Measurements from ENCODE around the gene CNPY1. TPM values are rescaled to one million over a fixed set of nuclear protein-coding genes. Genes with fewer than 3 reads are reported as not detected.
A peak's percentile ranks its signal among the peaks of the same experiment; 100 is the strongest.

The CNPY1 gene
- total RNA-seq, 2 experiments from 2014 or later: not detected

GRCh38 chr7:155544485-155544884 lies 1.9 kb downstream of the CNPY1 start:
- no peak overlapping the region for H3K4me3 Mint-ChIP-seq
- POLR2A ChIA-PET: no interaction called here
- H3K27ac Mint-ChIP-seq: no peak overlapping the region
- DNase-seq: no peak
- no peaks in the 10 kb centered on the region for H3K9me3 Mint-ChIP-seq
- no peaks in the 10 kb centered on the region for H3K4me1 Mint-ChIP-seq
- CTCF ChIA-PET: no interaction called here
- peaks cover 4% of the 10 kb centered on the region for H3K27me3 Mint-ChIP-seq
- no peaks in the 10 kb centered on the region for H3K36me3 Mint-ChIP-seq (ENCODE audit: low read depth)

GRCh38 chr7:155543926-155544325 lies 2.4 kb downstream of the CNPY1 start:
- Mint-ChIP-seq H3K4me1 (no peaks in the 10 kb centered on the region), H3K9me3 (no peaks in the 10 kb centered on the region), H3K4me3 (no peak overlapping the region), H3K27me3 (peaks cover 6% of the 10 kb centered on the region), H3K27ac (no peak overlapping the region), H3K36me3 (ENCODE audit: low read depth) (no peaks in the 10 kb centered on the region)
- ChIA-PET CTCF (no interaction called here), POLR2A (no interaction called here)
- DNase-seq: no peak

- ChIA-PET POLR2A (no interaction called here), CTCF (no interaction called here)
- H3K36me3 Mint-ChIP-seq (ENCODE audit: low read depth): no peaks in the 10 kb centered on the region
- H3K9me3 Mint-ChIP-seq: no peaks in the 10 kb centered on the region
- H3K4me1 Mint-ChIP-seq: no peaks in the 10 kb centered on the region
- no peak overlapping the region for H3K27ac Mint-ChIP-seq
- peaks cover 7% of the 10 kb centered on the region for H3K27me3 Mint-ChIP-seq
- DNase-seq: no peak
- no peak overlapping the region for H3K4me3 Mint-ChIP-seq
These were observed 3.1 kb downstream of the CNPY1 start for GRCh38 chr7:155543011-155543876.

- no peaks in the 10 kb centered on the region for H3K36me3 Mint-ChIP-seq (ENCODE audit: low read depth)
- H3K4me3 Mint-ChIP-seq: no peak overlapping the region
- no peaks in the 10 kb centered on the region for H3K4me1 Mint-ChIP-seq
- no peaks in the 10 kb centered on the region for H3K9me3 Mint-ChIP-seq
- peaks cover 10% of the 10 kb centered on the region for H3K27me3 Mint-ChIP-seq
- no peak for DNase-seq
- ChIA-PET CTCF (no interaction called here), POLR2A (no interaction called here)
- no peak overlapping the region for H3K27ac Mint-ChIP-seq
These were observed 4.2 kb downstream of the CNPY1 start for GRCh38 chr7:155541986-155542675.

GRCh38 chr7:155540553-155540952 lies 5.8 kb downstream of the CNPY1 start:
- H3K36me3 Mint-ChIP-seq (ENCODE audit: low read depth): no peaks in the 10 kb centered on the region
- ChIA-PET POLR2A (no interaction called here), CTCF (no interaction called here)
- H3K4me3 Mint-ChIP-seq: no peak overlapping the region
- no peaks in the 10 kb centered on the region for H3K9me3 Mint-ChIP-seq
- no peak overlapping the region for H3K27ac Mint-ChIP-seq
- no peaks in the 10 kb centered on the region for H3K4me1 Mint-ChIP-seq
- DNase-seq: no peak
- peaks cover 20% of the 10 kb centered on the region for H3K27me3 Mint-ChIP-seq

DNA sequence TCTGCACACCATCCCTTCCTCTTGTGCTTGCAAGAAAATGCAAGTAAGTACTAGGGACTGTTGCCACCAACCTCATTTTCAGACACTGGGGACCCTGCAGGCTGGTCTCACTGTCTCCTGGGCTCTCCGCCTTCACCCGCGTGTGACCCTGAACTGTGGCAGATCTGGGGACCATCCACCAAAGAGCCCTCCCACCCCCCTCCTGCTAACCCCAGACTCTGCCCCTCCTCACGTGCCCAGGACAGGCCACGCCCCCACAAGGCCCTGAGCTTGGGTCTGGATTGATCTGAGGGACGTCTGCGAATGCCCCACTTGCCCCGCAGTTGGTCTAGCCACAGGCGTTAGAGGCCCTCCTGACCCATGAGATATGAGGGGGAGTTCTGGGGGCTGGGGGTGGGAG lies 8.1 kb downstream of the CNPY1 start:
- Mint-ChIP-seq H3K4me1 (peaks cover 5% of the 10 kb centered on the region), H3K27ac (no peak overlapping the region), H3K9me3 (no peaks in the 10 kb centered on the region), H3K27me3 (peaks cover 39% of the 10 kb centered on the region), H3K4me3 (no peak overlapping the region), H3K36me3 (ENCODE audit: low read depth) (no peaks in the 10 kb centered on the region)
- DNase-seq: no peak
- POLR2A ChIA-PET: no interaction called here
- CTCF ChIA-PET: no interaction called here

GRCh38 chr7:155536451-155536850 lies 9.9 kb downstream of the CNPY1 start:
- H3K27me3 Mint-ChIP-seq: peaks cover 56% of the 10 kb centered on the region
- no peaks in the 10 kb centered on the region for H3K9me3 Mint-ChIP-seq
- ChIA-PET POLR2A (no interaction called here), CTCF (no interaction called here)
- no peak for DNase-seq
- no peak overlapping the region for H3K27ac Mint-ChIP-seq
- H3K36me3 Mint-ChIP-seq (ENCODE audit: low read depth): no peaks in the 10 kb centered on the region
- peaks cover 9% of the 10 kb centered on the region for H3K4me1 Mint-ChIP-seq
- no peak overlapping the region for H3K4me3 Mint-ChIP-seq

- peaks cover 9% of the 10 kb centered on the region for H3K4me1 Mint-ChIP-seq
These were observed 11.7 kb downstream of the CNPY1 start for GRCh38 chr7:155534691-155535090.

DNA sequence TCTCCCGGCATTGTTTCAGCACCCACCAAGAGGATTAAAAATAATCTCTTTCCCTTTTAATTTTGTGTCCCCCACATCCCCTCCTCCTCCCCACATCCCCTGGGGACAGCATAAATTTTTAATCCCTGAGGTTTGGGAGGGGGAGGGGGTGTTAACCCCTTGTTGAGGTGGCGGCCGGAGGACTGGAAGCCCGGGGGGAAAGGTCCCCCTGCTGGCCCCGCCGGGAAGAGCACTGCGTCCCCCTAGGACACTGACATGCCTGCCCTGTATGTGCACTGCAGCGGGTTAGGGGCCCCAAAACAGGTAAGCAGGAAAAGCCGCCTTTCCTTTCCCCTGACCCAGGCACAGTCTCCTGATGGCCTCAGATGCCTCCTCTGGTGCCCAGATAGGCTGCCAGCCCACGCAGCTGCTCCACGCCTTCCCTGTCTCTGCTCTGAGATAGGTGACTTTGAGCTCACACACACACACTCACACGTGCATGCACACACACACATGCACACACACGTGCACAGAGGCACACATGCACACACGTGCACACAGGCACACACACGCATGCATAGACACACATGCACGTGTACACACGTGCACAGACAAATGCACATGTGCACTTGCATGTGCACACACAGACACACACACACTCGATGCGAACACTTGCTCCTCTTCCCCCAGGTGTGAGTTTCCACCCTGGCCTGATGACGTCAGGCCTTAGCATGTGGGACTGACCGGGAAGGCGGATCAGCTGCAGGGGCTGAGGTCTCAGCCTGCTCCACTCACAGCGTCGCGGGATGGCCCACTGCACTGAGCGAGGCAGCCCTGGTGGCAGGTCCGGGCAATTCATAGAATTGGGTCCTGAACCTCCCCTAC lies 12.3 kb downstream of the CNPY1 start:
- ChIA-PET POLR2A (no interaction called here), CTCF (interaction anchor here (0.8 to 1.5 kb wide), 3 partner anchors 16 to 205 kb away, joined by 3 to 4 read pairs (median 3); no protein-coding TSS in a partner anchor)
- H3K4me3 Mint-ChIP-seq: no peak overlapping the region
- H3K27ac Mint-ChIP-seq: no peak overlapping the region
- H3K9me3 Mint-ChIP-seq: no peaks in the 10 kb centered on the region
- peaks cover 9% of the 10 kb centered on the region for H3K4me1 Mint-ChIP-seq
- H3K36me3 Mint-ChIP-seq (ENCODE audit: low read depth): no peaks in the 10 kb centered on the region
- peak; percentile 24 for DNase-seq
- peaks cover 66% of the 10 kb centered on the region for H3K27me3 Mint-ChIP-seq

More at GRCh38 chr7:155534691-155535090, 11.7 kb downstream of the CNPY1 start:
- peaks cover 69% of the 10 kb centered on the region for H3K27me3 Mint-ChIP-seq
- POLR2A ChIA-PET: no interaction called here
- H3K27ac Mint-ChIP-seq: no peak overlapping the region
- CTCF ChIA-PET: no interaction called here
- H3K36me3 Mint-ChIP-seq (ENCODE audit: low read depth): no peaks in the 10 kb centered on the region
- H3K9me3 Mint-ChIP-seq: no peaks in the 10 kb centered on the region
- DNase-seq: no peak
- no peak overlapping the region for H3K4me3 Mint-ChIP-seq

DNA sequence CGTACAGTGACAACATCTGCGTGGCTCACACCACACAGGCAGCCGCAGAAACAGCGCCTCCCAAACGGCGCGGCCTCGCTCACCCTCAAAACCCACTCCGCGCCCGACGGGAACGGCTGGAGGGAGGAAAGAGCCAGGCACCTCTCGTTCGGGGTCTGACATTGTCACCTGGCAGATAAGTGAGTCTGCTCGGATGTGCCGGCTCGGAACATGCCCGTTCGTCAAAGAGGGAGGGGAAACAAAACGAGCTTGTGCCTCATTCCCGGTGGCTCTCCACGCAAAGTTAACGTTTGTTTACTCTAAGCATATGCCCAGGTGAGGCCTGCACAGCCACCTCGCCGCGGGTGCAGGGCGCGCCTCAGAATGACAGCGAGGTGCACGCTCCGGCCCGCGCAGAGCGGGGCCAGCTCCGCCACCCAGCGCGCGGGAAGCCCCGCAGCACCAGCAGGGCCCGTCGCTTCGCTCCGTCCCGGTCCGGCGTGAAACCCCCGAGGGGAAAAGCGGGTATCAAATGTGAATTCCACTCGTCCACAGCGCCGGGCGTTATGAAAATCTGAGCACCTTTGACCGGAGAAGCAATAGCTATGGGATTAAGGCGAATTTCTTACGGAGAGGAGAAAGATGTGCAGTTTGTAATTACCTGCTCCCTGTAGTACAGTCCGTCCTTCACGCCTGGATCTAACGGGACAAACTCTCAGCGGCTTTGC lies 13.1 kb downstream of the CNPY1 start:
- CTCF ChIA-PET: interaction anchor here (0.8 to 1.5 kb wide), 3 partner anchors 15 to 206 kb away, joined by 3 to 4 read pairs (median 3); no protein-coding TSS in a partner anchor
- Mint-ChIP-seq H3K27me3 (peaks cover 66% of the 10 kb centered on the region), H3K36me3 (ENCODE audit: low read depth) (no peaks in the 10 kb centered on the region), H3K4me1 (peaks cover 9% of the 10 kb centered on the region), H3K9me3 (no peaks in the 10 kb centered on the region), H3K4me3 (no peak overlapping the region), H3K27ac (no peak overlapping the region)
- POLR2A ChIA-PET: no interaction called here
- DNase-seq: no peak

DNA sequence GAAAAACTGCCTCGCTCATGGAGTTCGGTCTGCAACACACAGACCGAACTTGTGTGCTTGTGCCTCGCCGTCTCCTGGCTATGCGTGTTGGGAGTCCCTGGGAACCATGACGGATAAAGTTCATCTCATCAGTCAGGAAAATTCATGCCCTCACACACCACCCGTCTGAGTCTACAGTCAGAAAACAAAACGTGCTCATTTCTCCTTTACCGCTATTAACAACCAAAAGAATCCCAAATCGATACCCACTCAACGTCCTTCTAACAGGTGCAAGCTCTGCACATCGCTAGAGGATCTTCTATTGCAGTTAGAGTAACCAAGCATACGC lies 13.6 kb downstream of the CNPY1 start:
- no peak for DNase-seq
- no peaks in the 10 kb centered on the region for H3K9me3 Mint-ChIP-seq
- no peak overlapping the region for H3K4me3 Mint-ChIP-seq
- ChIA-PET POLR2A (no interaction called here), CTCF (interaction anchor here (1.1 to 1.5 kb wide), 2 partner anchors 15 to 66 kb away, joined by 3 to 4 read pairs; no protein-coding TSS in a partner anchor)
- H3K27me3 Mint-ChIP-seq: peaks cover 63% of the 10 kb centered on the region
- no peak overlapping the region for H3K27ac Mint-ChIP-seq
- peaks cover 9% of the 10 kb centered on the region for H3K4me1 Mint-ChIP-seq
- H3K36me3 Mint-ChIP-seq (ENCODE audit: low read depth): no peaks in the 10 kb centered on the region

- peaks cover 60% of the 10 kb centered on the region for H3K27me3 Mint-ChIP-seq
- ChIA-PET POLR2A (no interaction called here), CTCF (interaction anchor here (0.7 to 1.1 kb wide), 2 partner anchors 60 to 67 kb away, joined by 3 to 4 read pairs; no protein-coding TSS in a partner anchor)
- no peaks in the 10 kb centered on the region for H3K9me3 Mint-ChIP-seq
- peaks cover 9% of the 10 kb centered on the region for H3K4me1 Mint-ChIP-seq
- DNase-seq: no peak
- H3K36me3 Mint-ChIP-seq (ENCODE audit: low read depth): no peaks in the 10 kb centered on the region
- H3K4me3 Mint-ChIP-seq: no peak overlapping the region
- H3K27ac Mint-ChIP-seq: no peak overlapping the region
These were observed 14.7 kb downstream of the CNPY1 start for GRCh38 chr7:155531681-155532080.

- no peak overlapping the region for H3K4me3 Mint-ChIP-seq
- DNase-seq: no peak
- no peak overlapping the region for H3K27ac Mint-ChIP-seq
- peaks cover 57% of the 10 kb centered on the region for H3K27me3 Mint-ChIP-seq
- peaks cover 9% of the 10 kb centered on the region for H3K4me1 Mint-ChIP-seq
- no peaks in the 10 kb centered on the region for H3K36me3 Mint-ChIP-seq (ENCODE audit: low read depth)
- no peaks in the 10 kb centered on the region for H3K9me3 Mint-ChIP-seq
- POLR2A ChIA-PET: no interaction called here
- CTCF ChIA-PET: no interaction called here
These were observed 15.8 kb downstream of the CNPY1 start for GRCh38 chr7:155530601-155531000.

All from activated CD4-positive, alpha-beta memory T cell treated with anti-CD3 and anti-CD28 coated beads, Interleukin-2, amount 10 ng/mL, durations not matched to agents 7 days and 5 days (primary cell).